ENCODE results near the gene CYBA. TPM values are rescaled to one million over a fixed set of nuclear protein-coding genes. Genes with fewer than 3 reads are reported as not detected.
"Not testable (repeated sequence)": the region's sequence is repeated elsewhere in the genome, so short reads cannot be mapped to it uniquely, and the experiment has no call there.

Gene CYBA
- total RNA-seq, 1 donor from 2014 or later = 51.8 TPM

- H3K9me3 Mint-ChIP-seq (ENCODE audit: unreplicated experiment) = no peaks in the 10 kb centered on the region
- TF ChIP-seq, protein P1, sequence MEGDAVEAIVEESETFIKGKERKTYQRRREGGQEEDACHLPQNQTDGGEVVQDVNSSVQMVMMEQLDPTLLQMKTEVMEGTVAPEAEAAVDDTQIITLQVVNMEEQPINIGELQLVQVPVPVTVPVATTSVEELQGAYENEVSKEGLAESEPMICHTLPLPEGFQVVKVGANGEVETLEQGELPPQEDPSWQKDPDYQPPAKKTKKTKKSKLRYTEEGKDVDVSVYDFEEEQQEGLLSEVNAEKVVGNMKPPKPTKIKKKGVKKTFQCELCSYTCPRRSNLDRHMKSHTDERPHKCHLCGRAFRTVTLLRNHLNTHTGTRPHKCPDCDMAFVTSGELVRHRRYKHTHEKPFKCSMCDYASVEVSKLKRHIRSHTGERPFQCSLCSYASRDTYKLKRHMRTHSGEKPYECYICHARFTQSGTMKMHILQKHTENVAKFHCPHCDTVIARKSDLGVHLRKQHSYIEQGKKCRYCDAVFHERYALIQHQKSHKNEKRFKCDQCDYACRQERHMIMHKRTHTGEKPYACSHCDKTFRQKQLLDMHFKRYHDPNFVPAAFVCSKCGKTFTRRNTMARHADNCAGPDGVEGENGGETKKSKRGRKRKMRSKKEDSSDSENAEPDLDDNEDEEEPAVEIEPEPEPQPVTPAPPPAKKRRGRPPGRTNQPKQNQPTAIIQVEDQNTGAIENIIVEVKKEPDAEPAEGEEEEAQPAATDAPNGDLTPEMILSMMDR (IDR thresholded peaks at IDR 0.05) = no peak
- H3K4me3 Mint-ChIP-seq (ENCODE audit: unreplicated experiment) = no peak overlapping the region
- no peaks in the 10 kb centered on the region for H3K27me3 Mint-ChIP-seq (ENCODE audit: unreplicated experiment)
- H3K36me3 Mint-ChIP-seq (ENCODE audit: unreplicated experiment) = peaks cover 21% of the 10 kb centered on the region
- H3K27ac Mint-ChIP-seq (ENCODE audit: unreplicated experiment) = no peak overlapping the region
- DNase-seq (ENCODE audit: extremely low spot score, unreplicated experiment) = no peak
- no peaks in the 10 kb centered on the region for H3K4me1 Mint-ChIP-seq (ENCODE audit: unreplicated experiment)
Observed at GRCh38 chr16:88610080-88610479, 40.8 kb downstream of the CYBA start.

DNA sequence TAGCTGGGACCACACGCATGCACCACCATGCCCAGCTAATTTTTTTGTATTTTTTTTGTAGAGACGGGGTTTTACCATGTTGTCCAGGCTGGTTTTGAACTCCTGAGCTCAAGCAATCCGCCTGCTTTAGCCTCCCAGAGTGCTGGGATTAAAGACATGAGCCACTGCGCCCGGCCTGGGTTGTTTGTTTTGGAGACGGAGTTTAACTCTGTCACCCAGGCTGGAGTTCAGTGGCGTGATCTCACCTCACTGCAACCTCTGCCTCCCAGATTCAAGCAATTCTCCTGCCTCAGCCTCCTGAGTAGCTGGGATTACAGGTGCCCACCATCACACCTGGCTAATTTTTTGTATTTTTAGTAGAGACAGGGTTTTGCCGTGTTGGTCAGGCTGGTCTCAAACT, 41.4 kb downstream of the CYBA start:
- not testable (repeated sequence) for H3K4me1 Mint-ChIP-seq (ENCODE audit: unreplicated experiment); H3K27me3 Mint-ChIP-seq (ENCODE audit: unreplicated experiment); H3K9me3 Mint-ChIP-seq (ENCODE audit: unreplicated experiment); DNase-seq (ENCODE audit: extremely low spot score, unreplicated experiment); H3K4me3 Mint-ChIP-seq (ENCODE audit: unreplicated experiment); H3K27ac Mint-ChIP-seq (ENCODE audit: unreplicated experiment)
- peaks cover 21% of the 10 kb centered on the region for H3K36me3 Mint-ChIP-seq (ENCODE audit: unreplicated experiment)

- Mint-ChIP-seq H3K27ac (ENCODE audit: unreplicated experiment) (no peak overlapping the region), H3K4me1 (ENCODE audit: unreplicated experiment) (no peaks in the 10 kb centered on the region), H3K36me3 (ENCODE audit: unreplicated experiment) (peaks cover 24% of the 10 kb centered on the region), H3K27me3 (ENCODE audit: unreplicated experiment) (no peaks in the 10 kb centered on the region), H3K9me3 (ENCODE audit: unreplicated experiment) (no peaks in the 10 kb centered on the region), H3K4me3 (ENCODE audit: unreplicated experiment) (no peak overlapping the region)
- no peak for DNase-seq (ENCODE audit: extremely low spot score, unreplicated experiment)
- TF ChIP-seq, protein P1 (IDR thresholded peaks at IDR 0.05) = no peak
Observed at GRCh38 chr16:88608076-88608475, 42.8 kb downstream of the CYBA start.

- H3K4me1 Mint-ChIP-seq (ENCODE audit: unreplicated experiment) = no peaks in the 10 kb centered on the region
- H3K36me3 Mint-ChIP-seq (ENCODE audit: unreplicated experiment) = peaks cover 34% of the 10 kb centered on the region
- H3K9me3 Mint-ChIP-seq (ENCODE audit: unreplicated experiment) = no peaks in the 10 kb centered on the region
- no peak overlapping the region for H3K27ac Mint-ChIP-seq (ENCODE audit: unreplicated experiment)
- no peak for DNase-seq (ENCODE audit: extremely low spot score, unreplicated experiment)
- TF ChIP-seq, protein P1 (IDR thresholded peaks at IDR 0.05) = no peak
- no peaks in the 10 kb centered on the region for H3K27me3 Mint-ChIP-seq (ENCODE audit: unreplicated experiment)
- H3K4me3 Mint-ChIP-seq (ENCODE audit: unreplicated experiment) = no peak overlapping the region
Observed at GRCh38 chr16:88606148-88606757, 44.6 kb downstream of the CYBA start.

- H3K9me3 Mint-ChIP-seq (ENCODE audit: unreplicated experiment) = no peaks in the 10 kb centered on the region
- DNase-seq (ENCODE audit: extremely low spot score, unreplicated experiment) = no peak
- no peaks in the 10 kb centered on the region for H3K27me3 Mint-ChIP-seq (ENCODE audit: unreplicated experiment)
- H3K4me1 Mint-ChIP-seq (ENCODE audit: unreplicated experiment) = no peaks in the 10 kb centered on the region
- TF ChIP-seq, protein P1 (IDR thresholded peaks at IDR 0.05) = no peak
- peaks cover 37% of the 10 kb centered on the region for H3K36me3 Mint-ChIP-seq (ENCODE audit: unreplicated experiment)
- no peak overlapping the region for H3K4me3 Mint-ChIP-seq (ENCODE audit: unreplicated experiment)
- H3K27ac Mint-ChIP-seq (ENCODE audit: unreplicated experiment) = no peak overlapping the region
Observed at GRCh38 chr16:88605186-88606147, 45.4 kb downstream of the CYBA start.

Measured in osteocyte (in vitro differentiated cells).